TTC549 (cell line): Measurements from ENCODE around the gene RHBDD3.

Source experiments
- FAIRE-seq: peaks from 2 replicates; lab custom pipeline; 2012; peaks lifted over from hg19 to GRCh38; lab: Jason Lieb, UNC

RHBDD3 gene

GRCh38 chr22:29216873-29217666 lies 50.7 kb downstream of the RHBDD3 start:
- no peak for FAIRE-seq

DNA sequence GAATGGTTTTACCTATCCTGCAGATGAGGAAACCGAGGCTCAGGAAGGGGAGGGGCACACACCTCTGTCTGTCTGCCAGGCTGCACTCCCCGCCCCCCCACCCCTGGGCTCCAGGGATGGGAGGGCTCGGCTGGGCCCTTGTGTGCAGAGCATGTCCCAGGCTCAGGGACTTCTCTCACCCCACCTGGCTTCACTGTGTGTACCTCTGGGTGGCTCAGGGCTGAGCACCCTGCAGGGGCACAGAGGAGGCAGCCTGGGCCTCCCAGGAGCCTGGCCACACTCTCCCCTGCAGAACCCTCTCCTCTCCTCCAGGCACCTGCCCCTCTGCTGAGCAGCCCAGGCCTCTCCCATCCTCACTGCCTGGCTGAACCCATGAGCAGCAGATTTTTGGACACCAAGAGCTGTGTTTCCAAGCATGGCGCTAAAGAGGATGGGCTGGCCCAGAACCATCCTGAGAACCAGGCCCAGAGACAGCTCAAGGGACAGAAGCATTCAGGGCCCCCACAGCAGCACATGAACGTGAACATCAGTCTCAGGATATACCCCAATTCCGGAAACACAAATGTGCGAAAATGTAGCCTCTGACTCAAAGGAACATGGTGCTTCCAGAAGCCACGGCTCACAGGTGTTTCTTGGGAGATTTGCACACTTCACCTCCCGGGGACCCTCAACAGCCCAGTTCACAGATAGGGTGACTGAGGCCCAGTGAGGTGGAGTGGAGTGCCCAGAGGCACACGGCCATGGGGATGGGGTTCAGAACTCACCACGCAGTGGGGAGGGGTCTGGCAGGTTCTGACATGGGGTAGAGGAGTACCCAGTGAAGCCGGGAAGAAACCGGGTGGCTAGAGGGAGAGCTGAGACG lies 51.5 kb downstream of the RHBDD3 start:
- FAIRE-seq: no peak

GRCh38 chr22:29215012-29215860 lies 52.5 kb downstream of the RHBDD3 start:
- no peak for FAIRE-seq

DNA sequence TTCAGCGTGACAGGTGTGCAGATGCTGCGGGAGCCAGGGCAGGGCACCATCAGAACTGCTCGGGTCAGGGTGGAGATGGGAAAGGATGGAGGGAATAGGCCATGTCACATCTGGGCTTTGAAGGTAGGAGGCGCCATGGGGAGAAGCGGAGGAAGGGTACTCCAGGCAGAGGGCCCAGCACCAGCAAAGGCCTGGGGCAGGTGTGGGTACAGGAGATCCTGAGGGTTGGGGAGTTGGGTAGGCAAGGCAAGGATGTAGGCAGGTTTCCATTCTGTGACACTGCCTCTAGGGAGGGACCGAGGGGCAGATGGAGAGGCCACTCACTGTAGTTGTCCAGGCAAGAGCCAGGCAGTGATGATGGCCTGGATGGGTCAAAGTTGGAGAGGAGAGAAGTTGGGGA lies 53.5 kb downstream of the RHBDD3 start:
- no peak for FAIRE-seq

DNA sequence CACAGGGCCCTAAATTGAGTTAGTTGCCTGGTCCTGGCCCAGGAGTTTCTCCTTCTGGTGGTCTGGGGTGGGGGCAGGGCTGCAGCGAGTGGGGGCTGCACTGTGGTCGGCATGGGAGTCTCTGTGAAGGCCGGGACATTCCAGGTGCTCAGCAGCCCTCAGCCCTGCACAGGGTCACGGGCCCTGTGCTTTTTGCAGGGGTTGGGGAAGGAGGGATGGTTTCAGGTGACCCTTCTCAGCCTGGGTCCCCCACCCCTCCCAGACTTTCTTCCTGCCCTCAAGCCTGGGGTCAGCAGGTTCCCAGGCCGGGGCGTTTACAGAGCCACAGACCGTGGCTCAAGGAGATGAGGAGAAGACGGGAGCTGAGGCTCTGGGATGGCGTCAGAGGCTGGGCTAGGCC lies 54.3 kb downstream of the RHBDD3 start:
- FAIRE-seq: no peak

GRCh38 chr22:29212743-29213142 lies 55.0 kb downstream of the RHBDD3 start:
- no peak for FAIRE-seq

GRCh38 chr22:29211466-29211865 lies 56.3 kb downstream of the RHBDD3 start:
- FAIRE-seq: no peak

DNA sequence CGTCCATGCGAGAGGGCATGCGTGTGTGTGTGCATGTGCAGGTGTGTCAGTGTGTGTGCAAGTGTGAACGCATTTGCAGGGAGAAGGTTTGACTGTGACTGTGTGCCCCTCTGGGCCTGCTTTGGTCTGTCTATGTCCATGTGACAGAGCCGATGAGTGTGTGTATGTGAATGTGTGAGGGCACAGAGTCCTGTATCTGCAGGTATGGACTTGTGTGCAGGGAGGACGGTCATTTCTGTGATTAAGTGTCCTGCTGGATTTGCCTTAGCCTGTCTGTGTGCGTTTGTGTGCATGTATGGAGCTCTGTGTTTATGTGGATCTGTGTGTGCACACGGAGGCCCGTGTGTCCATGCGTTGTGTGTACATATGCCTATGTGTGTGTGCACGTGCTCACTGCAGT lies 56.7 kb downstream of the RHBDD3 start:
- no peak for FAIRE-seq
